Liver (tissue), 9 donors: ENCODE measurements around the gene PPP2R2C. TPM values are rescaled to one million over a fixed set of nuclear protein-coding genes. Genes with fewer than 3 reads are reported as not detected.

ENCODE experiments used
- DNase-seq: peaks from one replicate; pipeline ENCODE4 v3.0.0-alpha.2; 2017; ENCODE audit warnings: low spot score
- H3K27ac ChIP-seq, 2 donors: one replicate each; pipeline ENCODE4 v1.7.0; 2013; ENCODE audit warnings: inconsistent platforms in 2 of 2, low read length in 2 of 2, control low read depth in 1 of 2, low read depth in 1 of 2, mild to moderate bottlenecking in 1 of 2
- H3K27me3 ChIP-seq, 4 donors: one replicate each; pipeline versions ENCODE4 v1.6.1 to v1.7.0; 2013; ENCODE audit warnings: low read length in 3 of 4, inconsistent platforms in 1 of 4, mild to moderate bottlenecking in 1 of 4, moderate library complexity in 1 of 4; ENCODE audit not compliant: control insufficient read depth in 4 of 4, insufficient read depth in 4 of 4
- H3K36me3 ChIP-seq, 4 donors: one replicate each; pipeline versions ENCODE4 v1.6.1 to v1.7.0; 2013; ENCODE audit warnings: low read length in 3 of 4, mild to moderate bottlenecking in 3 of 4, low read depth in 1 of 4, moderate library complexity in 1 of 4; ENCODE audit not compliant: control insufficient read depth in 4 of 4, insufficient read depth in 3 of 4
- H3K4me1 ChIP-seq, 4 donors: one replicate each; pipeline versions ENCODE4 v1.6.1 to v1.7.0; 2013; ENCODE audit warnings: low read length in 3 of 4, mild to moderate bottlenecking in 3 of 4, moderate library complexity in 1 of 4; ENCODE audit not compliant: control insufficient read depth in 4 of 4, insufficient read depth in 4 of 4
- H3K4me3 ChIP-seq, 3 donors: one replicate each; pipeline versions ENCODE4 v1.6.1 to v1.7.0; 2013; ENCODE audit warnings: low read length in 3 of 3, control low read depth in 1 of 3, low read depth in 1 of 3, mild to moderate bottlenecking in 1 of 3
- H3K9ac ChIP-seq, 2 donors: one replicate each; pipeline ENCODE4 v1.7.0; 2013; ENCODE audit warnings: low read length in 2 of 2, mild to moderate bottlenecking in 2 of 2, moderate library complexity in 2 of 2, control low read depth in 1 of 2, low read depth in 1 of 2
- H3K9me3 ChIP-seq, 4 donors: one replicate each; pipeline versions ENCODE4 v1.6.1 to v1.7.0; 2013; ENCODE audit warnings: low read length in 3 of 4; ENCODE audit not compliant: control insufficient read depth in 4 of 4
- ATF3 ChIP-seq: IDR thresholded peaks from 2 replicates; pipeline ENCODE4 v1.6.1; 2016; ENCODE audit warnings: antibody characterized with exemption
- EGR1 ChIP-seq, 2 donors: IDR thresholded peaks; 2 replicates each; pipeline ENCODE4 v1.6.1; 2016 to 2018; ENCODE audit warnings: antibody characterized with exemption in 2 of 2, low read depth in 2 of 2
- FOXA2 ChIP-seq: IDR thresholded peaks from 2 replicates; pipeline ENCODE4 v1.6.1; 2016; ENCODE audit warnings: antibody characterized with exemption
- GABPA ChIP-seq, 2 donors: IDR thresholded peaks in 1 of 2; conservative IDR thresholded peaks in 1 of 2; 2 replicates each; pipeline ENCODE4 v1.6.1; 2016; ENCODE audit warnings: antibody characterized with exemption in 2 of 2, mild to moderate bottlenecking in 1 of 2, moderate library complexity in 1 of 2
- HNF4A ChIP-seq, 2 donors: conservative IDR thresholded peaks; 2 replicates each; pipeline ENCODE4 v1.6.1; 2016; ENCODE audit warnings: antibody characterized with exemption in 2 of 2, mild to moderate bottlenecking in 2 of 2
- HNF4G ChIP-seq: IDR thresholded peaks from 2 replicates; pipeline ENCODE4 v1.6.1; 2016; ENCODE audit warnings: antibody characterized with exemption
- JUND ChIP-seq, 2 donors: IDR thresholded peaks; 2 replicates each; pipeline ENCODE4 v1.6.1; 2016; ENCODE audit warnings: antibody characterized with exemption in 2 of 2
- MAX ChIP-seq: IDR thresholded peaks from 2 replicates; pipeline ENCODE4 v1.6.1; 2016; ENCODE audit warnings: antibody characterized with exemption
- NR2F2 ChIP-seq: IDR thresholded peaks from 2 replicates; pipeline ENCODE4 v1.6.1; 2016; ENCODE audit warnings: antibody characterized with exemption
- RAD21 ChIP-seq, 2 donors: IDR thresholded peaks; 2 replicates each; pipeline ENCODE4 v1.6.1; 2016; ENCODE audit warnings: antibody characterized with exemption in 2 of 2, mild to moderate bottlenecking in 2 of 2
- TAF1 ChIP-seq: conservative IDR thresholded peaks from 2 replicates; pipeline ENCODE4 v1.6.1; 2016; ENCODE audit warnings: antibody characterized with exemption, mild to moderate bottlenecking
- YY1 ChIP-seq: IDR thresholded peaks from 2 replicates; pipeline ENCODE4 v1.6.1; 2016; ENCODE audit warnings: antibody characterized with exemption, mild to moderate bottlenecking
- WGBS: extraction: QIAGEN DNeasy Blood & Tissue Kit; methylation state at CpG from one replicate; pipeline ENCODE4 v1.1.7; 2013; 5-methylcytosine and 5-hydroxymethylcytosine counted together
- polyA plus RNA-seq, 2 donors: library from polyadenylated mRNA; stranded (reverse) in 1 of 2; unstranded in 1 of 2; fragments of 200-250 nt in 1 of 2; fragments of >200 nt in 1 of 2; fragmentation: Nextera tagmentation in 1 of 2; extraction: Ambion mirVana in 1 of 2; gene quantifications; one replicate each; pipeline versions ENCODE4 v1.2.1 to v1.2.3, GENCODE V29; 2013 to 2015
- total RNA-seq, 2 donors: library from RNA; depleted of rRNA; stranded (reverse); fragments of >200 nt; gene quantifications; one replicate each; pipeline ENCODE4 v1.2.3, GENCODE V29; 2014
- TF ChIP-seq, protein P1 (sequence below): IDR thresholded peaks from 2 replicates; pipeline ENCODE4 v1.6.1; 2016; ENCODE audit warnings: antibody characterized with exemption, mild to moderate bottlenecking
- TF ChIP-seq, protein P2 (sequence below): fragments of 150-350 bp; IDR thresholded peaks from 2 replicates; pipeline ENCODE4 v1.5.1; 2017; ENCODE audit warnings: improper control_type of control experiment, low read depth, low read length; ENCODE audit not compliant: missing input control
- donor health status: healthy.
- donor health status: healthy.
- donor health status: healthy.
- donor health status: healthy.
- donor health status: healthy.

Gene PPP2R2C
- total and polyA plus RNA-seq, 4 donors: under 0.01 to 0.01 TPM; not detected in 2

DNA sequence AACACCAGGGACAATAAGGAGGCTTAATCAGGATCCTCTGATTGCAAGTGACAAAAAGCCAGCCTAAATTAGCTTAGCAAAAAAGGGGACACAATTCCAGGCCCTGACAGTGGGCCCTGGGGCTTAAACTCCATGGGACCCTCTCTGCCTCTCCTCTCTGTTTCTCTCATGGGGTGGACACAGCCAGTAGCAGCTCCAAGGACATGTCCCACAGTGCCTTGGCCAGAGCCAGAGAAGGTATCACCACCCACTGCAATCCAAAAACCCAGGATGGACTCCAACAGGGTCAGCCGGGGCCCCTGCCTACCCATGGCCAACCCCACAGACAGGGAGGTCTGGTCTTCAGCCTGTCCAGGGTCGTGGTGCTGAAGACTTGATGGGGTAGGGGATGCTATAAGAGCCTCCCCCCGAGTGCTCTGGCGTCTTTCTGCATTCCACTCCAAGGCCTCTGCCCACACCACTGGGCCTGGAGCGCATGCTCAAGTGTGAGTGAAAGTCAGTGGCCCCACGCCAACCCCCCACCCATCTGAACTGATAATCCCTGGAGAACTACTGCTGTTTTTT lies 19.7 kb upstream of the PPP2R2C start:
- peak; percentile 10 for DNase-seq
- Histone ChIP-seq H3K4me1 (no peaks in the 10 kb centered on the region), H3K4me3 (no peak overlapping the region), H3K9ac (no peak overlapping the region), H3K27ac (no peak overlapping the region), H3K36me3 (no peaks in the 10 kb centered on the region), H3K27me3 (peaks cover 0 to 6% (median 3%) of the 10 kb centered on the region in 4 donors), H3K9me3 (peaks cover 2 to 6% (median 3%) of the 10 kb centered on the region in 4 donors)
- WGBS: 82% methylated on average over 6 of the region's 6 CpGs
- TF ChIP-seq TAF1 (no peak), YY1 (no peak), MAX (no peak), ATF3 (no peak), FOXA2 (no peak), HNF4A (conservative IDR thresholded peaks at IDR 0.05) (no peak), NR2F2 (no peak), RAD21 (IDR thresholded peaks at IDR 0.05) (no peak), GABPA (IDR thresholded peaks at IDR 0.05 in 1 of 2, conservative IDR thresholded peaks at IDR 0.05 in 1 of 2) (no peak), JUND (IDR thresholded peaks at IDR 0.05) (no peak)
- TF ChIP-seq, protein P1, sequence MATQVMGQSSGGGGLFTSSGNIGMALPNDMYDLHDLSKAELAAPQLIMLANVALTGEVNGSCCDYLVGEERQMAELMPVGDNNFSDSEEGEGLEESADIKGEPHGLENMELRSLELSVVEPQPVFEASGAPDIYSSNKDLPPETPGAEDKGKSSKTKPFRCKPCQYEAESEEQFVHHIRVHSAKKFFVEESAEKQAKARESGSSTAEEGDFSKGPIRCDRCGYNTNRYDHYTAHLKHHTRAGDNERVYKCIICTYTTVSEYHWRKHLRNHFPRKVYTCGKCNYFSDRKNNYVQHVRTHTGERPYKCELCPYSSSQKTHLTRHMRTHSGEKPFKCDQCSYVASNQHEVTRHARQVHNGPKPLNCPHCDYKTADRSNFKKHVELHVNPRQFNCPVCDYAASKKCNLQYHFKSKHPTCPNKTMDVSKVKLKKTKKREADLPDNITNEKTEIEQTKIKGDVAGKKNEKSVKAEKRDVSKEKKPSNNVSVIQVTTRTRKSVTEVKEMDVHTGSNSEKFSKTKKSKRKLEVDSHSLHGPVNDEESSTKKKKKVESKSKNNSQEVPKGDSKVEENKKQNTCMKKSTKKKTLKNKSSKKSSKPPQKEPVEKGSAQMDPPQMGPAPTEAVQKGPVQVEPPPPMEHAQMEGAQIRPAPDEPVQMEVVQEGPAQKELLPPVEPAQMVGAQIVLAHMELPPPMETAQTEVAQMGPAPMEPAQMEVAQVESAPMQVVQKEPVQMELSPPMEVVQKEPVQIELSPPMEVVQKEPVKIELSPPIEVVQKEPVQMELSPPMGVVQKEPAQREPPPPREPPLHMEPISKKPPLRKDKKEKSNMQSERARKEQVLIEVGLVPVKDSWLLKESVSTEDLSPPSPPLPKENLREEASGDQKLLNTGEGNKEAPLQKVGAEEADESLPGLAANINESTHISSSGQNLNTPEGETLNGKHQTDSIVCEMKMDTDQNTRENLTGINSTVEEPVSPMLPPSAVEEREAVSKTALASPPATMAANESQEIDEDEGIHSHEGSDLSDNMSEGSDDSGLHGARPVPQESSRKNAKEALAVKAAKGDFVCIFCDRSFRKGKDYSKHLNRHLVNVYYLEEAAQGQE: no peak
- TF ChIP-seq, protein P2, sequence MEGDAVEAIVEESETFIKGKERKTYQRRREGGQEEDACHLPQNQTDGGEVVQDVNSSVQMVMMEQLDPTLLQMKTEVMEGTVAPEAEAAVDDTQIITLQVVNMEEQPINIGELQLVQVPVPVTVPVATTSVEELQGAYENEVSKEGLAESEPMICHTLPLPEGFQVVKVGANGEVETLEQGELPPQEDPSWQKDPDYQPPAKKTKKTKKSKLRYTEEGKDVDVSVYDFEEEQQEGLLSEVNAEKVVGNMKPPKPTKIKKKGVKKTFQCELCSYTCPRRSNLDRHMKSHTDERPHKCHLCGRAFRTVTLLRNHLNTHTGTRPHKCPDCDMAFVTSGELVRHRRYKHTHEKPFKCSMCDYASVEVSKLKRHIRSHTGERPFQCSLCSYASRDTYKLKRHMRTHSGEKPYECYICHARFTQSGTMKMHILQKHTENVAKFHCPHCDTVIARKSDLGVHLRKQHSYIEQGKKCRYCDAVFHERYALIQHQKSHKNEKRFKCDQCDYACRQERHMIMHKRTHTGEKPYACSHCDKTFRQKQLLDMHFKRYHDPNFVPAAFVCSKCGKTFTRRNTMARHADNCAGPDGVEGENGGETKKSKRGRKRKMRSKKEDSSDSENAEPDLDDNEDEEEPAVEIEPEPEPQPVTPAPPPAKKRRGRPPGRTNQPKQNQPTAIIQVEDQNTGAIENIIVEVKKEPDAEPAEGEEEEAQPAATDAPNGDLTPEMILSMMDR: no peak

GRCh38 chr4:6491235-6491634 lies 18.8 kb upstream of the PPP2R2C start:
- Histone ChIP-seq H3K27me3 (peaks cover 0 to 6% (median 3%) of the 10 kb centered on the region in 4 donors), H3K9ac (no peak overlapping the region), H3K4me3 (no peak overlapping the region), H3K9me3 (peaks cover 2 to 6% (median 3%) of the 10 kb centered on the region in 4 donors), H3K4me1 (no peaks in the 10 kb centered on the region), H3K27ac (no peak overlapping the region), H3K36me3 (no peaks in the 10 kb centered on the region)
- no peak for TF ChIP-seq MAX
- TF ChIP-seq EGR1 (IDR thresholded peaks at IDR 0.05; ENCODE audit: low read depth in 2 of 2): no peak
- no peak for TF ChIP-seq HNF4G
- TF ChIP-seq GABPA (IDR thresholded peaks at IDR 0.05 in 1 of 2, conservative IDR thresholded peaks at IDR 0.05 in 1 of 2): no peak
- no peak for TF ChIP-seq FOXA2
- peak; percentile 10 for DNase-seq
